Measurements from ENCODE around the gene ITPRID1.

Gene ITPRID1

GRCh38 chr7:31487476-31487875, 26.4 kb upstream of the ITPRID1 start:
- TF ChIP-seq BACH2 (CRISPR knock-in tag; IDR thresholded peaks at IDR 0.05; ENCODE audit: borderline replicate concordance) = no peak
- no peak for TF ChIP-seq OSR1 (CRISPR knock-in tag; IDR thresholded peaks at IDR 0.05)
- no peak for TF ChIP-seq ZNF8 (CRISPR knock-in tag; IDR thresholded peaks at IDR 0.05)
- no peak for ATAC-seq

DNA sequence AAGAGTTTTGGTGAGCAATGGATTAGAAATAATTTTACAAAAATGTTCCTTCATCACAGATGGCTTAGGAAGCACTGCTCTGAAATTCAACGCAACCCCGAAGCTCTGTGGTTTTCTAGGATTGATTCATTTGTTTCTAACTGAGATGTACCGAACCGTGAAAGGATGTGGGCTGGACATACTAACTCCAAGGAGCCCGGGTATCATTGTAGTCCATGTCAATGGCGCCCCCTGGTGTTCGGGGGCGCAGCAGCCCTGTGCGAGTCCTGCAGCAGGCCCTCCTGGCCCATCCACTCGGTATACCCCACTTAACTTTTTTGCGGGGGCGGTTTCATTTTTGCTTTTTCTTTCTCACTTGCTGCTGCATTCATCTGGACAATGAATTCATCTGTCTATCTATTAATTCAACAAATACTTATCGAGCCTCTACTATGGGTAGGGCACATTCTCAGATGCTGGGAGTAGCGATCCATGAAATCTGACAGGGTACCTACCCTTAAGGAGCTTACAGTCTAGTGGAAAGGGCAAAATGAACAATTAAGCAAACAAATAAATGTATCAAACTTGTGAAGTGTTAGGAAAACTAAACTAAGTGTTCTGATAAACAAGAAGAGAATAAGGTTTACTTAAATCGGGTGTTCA, 25.2 kb upstream of the ITPRID1 start:
- peak; percentile 99 for ATAC-seq
- no peak for TF ChIP-seq ZFP3 (CRISPR knock-in tag; IDR thresholded peaks at IDR 0.05)
- no peak for TF ChIP-seq ZFP30 (CRISPR knock-in tag; IDR thresholded peaks at IDR 0.05)
- no peak for TF ChIP-seq TSHZ2 (CRISPR knock-in tag; IDR thresholded peaks at IDR 0.05)
- TF ChIP-seq, protein P1, sequence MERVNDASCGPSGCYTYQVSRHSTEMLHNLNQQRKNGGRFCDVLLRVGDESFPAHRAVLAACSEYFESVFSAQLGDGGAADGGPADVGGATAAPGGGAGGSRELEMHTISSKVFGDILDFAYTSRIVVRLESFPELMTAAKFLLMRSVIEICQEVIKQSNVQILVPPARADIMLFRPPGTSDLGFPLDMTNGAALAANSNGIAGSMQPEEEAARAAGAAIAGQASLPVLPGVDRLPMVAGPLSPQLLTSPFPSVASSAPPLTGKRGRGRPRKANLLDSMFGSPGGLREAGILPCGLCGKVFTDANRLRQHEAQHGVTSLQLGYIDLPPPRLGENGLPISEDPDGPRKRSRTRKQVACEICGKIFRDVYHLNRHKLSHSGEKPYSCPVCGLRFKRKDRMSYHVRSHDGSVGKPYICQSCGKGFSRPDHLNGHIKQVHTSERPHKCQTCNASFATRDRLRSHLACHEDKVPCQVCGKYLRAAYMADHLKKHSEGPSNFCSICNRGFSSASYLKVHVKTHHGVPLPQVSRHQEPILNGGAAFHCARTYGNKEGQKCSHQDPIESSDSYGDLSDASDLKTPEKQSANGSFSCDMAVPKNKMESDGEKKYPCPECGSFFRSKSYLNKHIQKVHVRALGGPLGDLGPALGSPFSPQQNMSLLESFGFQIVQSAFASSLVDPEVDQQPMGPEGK (CRISPR knock-in tag; IDR thresholded peaks at IDR 0.05; ENCODE audit: borderline replicate concordance) = no peak
- no peak for TF ChIP-seq ZC3H10 (CRISPR knock-in tag; IDR thresholded peaks at IDR 0.05)
- TF ChIP-seq SNAI2 (CRISPR knock-in tag; IDR thresholded peaks at IDR 0.05) = no peak
- TF ChIP-seq ZNF565 (CRISPR knock-in tag; conservative IDR thresholded peaks at IDR 0.05; ENCODE audit: low read depth) = no peak
- no peak for TF ChIP-seq TOX (CRISPR knock-in tag; IDR thresholded peaks at IDR 0.05; ENCODE audit: borderline replicate concordance)
- TF ChIP-seq ZNF8 (CRISPR knock-in tag; IDR thresholded peaks at IDR 0.05) = no peak
- TF ChIP-seq, protein P2, sequence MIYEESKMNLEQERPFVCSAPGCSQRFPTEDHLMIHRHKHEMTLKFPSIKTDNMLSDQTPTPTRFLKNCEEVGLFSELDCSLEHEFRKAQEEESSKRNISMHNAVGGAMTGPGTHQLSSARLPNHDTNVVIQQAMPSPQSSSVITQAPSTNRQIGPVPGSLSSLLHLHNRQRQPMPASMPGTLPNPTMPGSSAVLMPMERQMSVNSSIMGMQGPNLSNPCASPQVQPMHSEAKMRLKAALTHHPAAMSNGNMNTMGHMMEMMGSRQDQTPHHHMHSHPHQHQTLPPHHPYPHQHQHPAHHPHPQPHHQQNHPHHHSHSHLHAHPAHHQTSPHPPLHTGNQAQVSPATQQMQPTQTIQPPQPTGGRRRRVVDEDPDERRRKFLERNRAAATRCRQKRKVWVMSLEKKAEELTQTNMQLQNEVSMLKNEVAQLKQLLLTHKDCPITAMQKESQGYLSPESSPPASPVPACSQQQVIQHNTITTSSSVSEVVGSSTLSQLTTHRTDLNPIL (CRISPR knock-in tag; IDR thresholded peaks at IDR 0.05; ENCODE audit: low read depth) = no peak
- no peak for TF ChIP-seq CSDC2 (CRISPR knock-in tag; IDR thresholded peaks at IDR 0.05)
- TF ChIP-seq PPARA (CRISPR knock-in tag; IDR thresholded peaks at IDR 0.05; ENCODE audit: borderline replicate concordance) = no peak
- no peak for TF ChIP-seq ZNF70 (CRISPR knock-in tag; IDR thresholded peaks at IDR 0.05)
- TF ChIP-seq, protein P3, sequence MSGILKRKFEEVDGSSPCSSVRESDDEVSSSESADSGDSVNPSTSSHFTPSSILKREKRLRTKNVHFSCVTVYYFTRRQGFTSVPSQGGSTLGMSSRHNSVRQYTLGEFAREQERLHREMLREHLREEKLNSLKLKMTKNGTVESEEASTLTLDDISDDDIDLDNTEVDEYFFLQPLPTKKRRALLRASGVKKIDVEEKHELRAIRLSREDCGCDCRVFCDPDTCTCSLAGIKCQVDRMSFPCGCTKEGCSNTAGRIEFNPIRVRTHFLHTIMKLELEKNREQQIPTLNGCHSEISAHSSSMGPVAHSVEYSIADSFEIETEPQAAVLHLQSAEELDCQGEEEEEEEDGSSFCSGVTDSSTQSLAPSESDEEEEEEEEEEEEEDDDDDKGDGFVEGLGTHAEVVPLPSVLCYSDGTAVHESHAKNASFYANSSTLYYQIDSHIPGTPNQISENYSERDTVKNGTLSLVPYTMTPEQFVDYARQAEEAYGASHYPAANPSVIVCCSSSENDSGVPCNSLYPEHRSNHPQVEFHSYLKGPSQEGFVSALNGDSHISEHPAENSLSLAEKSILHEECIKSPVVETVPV (CRISPR knock-in tag; IDR thresholded peaks at IDR 0.05) = no peak
- no peak for TF ChIP-seq RARB (CRISPR knock-in tag; IDR thresholded peaks at IDR 0.05)
- TF ChIP-seq ARNTL (CRISPR knock-in tag; IDR thresholded peaks at IDR 0.05; ENCODE audit: borderline replicate concordance, low read depth) = no peak

GRCh38 chr7:31490796-31491314, 23.0 kb upstream of the ITPRID1 start:
- no peak for ATAC-seq
- TF ChIP-seq ZFP30 (CRISPR knock-in tag; IDR thresholded peaks at IDR 0.05) = no peak
- TF ChIP-seq, protein P3 (CRISPR knock-in tag; IDR thresholded peaks at IDR 0.05) = no peak
- TF ChIP-seq SNAI2 (CRISPR knock-in tag; IDR thresholded peaks at IDR 0.05) = no peak
- no peak for TF ChIP-seq GLIS3 (CRISPR knock-in tag; IDR thresholded peaks at IDR 0.05)
- no peak for TF ChIP-seq ZNF70 (CRISPR knock-in tag; IDR thresholded peaks at IDR 0.05)
- no peak for TF ChIP-seq TOX (CRISPR knock-in tag; IDR thresholded peaks at IDR 0.05; ENCODE audit: borderline replicate concordance)
- no peak for TF ChIP-seq ZNF8 (CRISPR knock-in tag; IDR thresholded peaks at IDR 0.05)
- TF ChIP-seq PPARA (CRISPR knock-in tag; IDR thresholded peaks at IDR 0.05; ENCODE audit: borderline replicate concordance) = no peak
- TF ChIP-seq TSHZ2 (CRISPR knock-in tag; IDR thresholded peaks at IDR 0.05) = no peak
- no peak for TF ChIP-seq OSR1 (CRISPR knock-in tag; IDR thresholded peaks at IDR 0.05)
- TF ChIP-seq, protein P4, sequence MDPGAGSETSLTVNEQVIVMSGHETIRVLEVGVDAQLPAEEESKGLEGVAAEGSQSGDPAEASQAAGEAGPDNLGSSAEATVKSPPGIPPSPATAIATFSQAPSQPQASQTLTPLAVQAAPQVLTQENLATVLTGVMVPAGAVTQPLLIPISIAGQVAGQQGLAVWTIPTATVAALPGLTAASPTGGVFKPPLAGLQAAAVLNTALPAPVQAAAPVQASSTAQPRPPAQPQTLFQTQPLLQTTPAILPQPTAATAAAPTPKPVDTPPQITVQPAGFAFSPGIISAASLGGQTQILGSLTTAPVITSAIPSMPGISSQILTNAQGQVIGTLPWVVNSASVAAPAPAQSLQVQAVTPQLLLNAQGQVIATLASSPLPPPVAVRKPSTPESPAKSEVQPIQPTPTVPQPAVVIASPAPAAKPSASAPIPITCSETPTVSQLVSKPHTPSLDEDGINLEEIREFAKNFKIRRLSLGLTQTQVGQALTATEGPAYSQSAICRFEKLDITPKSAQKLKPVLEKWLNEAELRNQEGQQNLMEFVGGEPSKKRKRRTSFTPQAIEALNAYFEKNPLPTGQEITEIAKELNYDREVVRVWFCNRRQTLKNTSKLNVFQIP (CRISPR knock-in tag; IDR thresholded peaks at IDR 0.05; ENCODE audit: borderline replicate concordance, low read depth) = no peak
- no peak for TF ChIP-seq CSDC2 (CRISPR knock-in tag; IDR thresholded peaks at IDR 0.05)
- TF ChIP-seq ARNTL (CRISPR knock-in tag; IDR thresholded peaks at IDR 0.05; ENCODE audit: borderline replicate concordance, low read depth) = no peak
- TF ChIP-seq RARB (CRISPR knock-in tag; IDR thresholded peaks at IDR 0.05) = no peak
- no peak for TF ChIP-seq ESRRG (CRISPR knock-in tag; IDR thresholded peaks at IDR 0.05)
